Measurements from ENCODE around the gene PNPT1. TPM values are rescaled to one million over a fixed set of nuclear protein-coding genes. Genes with fewer than 3 reads are reported as not detected.

The PNPT1 gene
- total RNA-seq, 1 experiment from 2014 or later, result 31.7 TPM

GRCh38 chr2:55653255-55653654, 40.4 kb downstream of the PNPT1 start:
- DNase-seq (ENCODE audit: low read depth, low spot score), result no peak
- ChIA-PET RAD21 (ENCODE audit: low non-redundant PET in 1 of 2, low total read pairs in 2 of 2, uncharacterized antibody in 2 of 2, unreplicated experiment in 2 of 2) (no interaction called here), CTCF (no interaction called here), POLR2A (no interaction called here)
- H3K36me3 ChIP-seq (ENCODE audit: control insufficient read depth in 1 of 2, insufficient read depth in 2 of 2, low read length in 2 of 2), result peaks cover 22 to 23% of the 10 kb centered on the region in 2 experiments
- H3K4me3 ChIP-seq (replicated peaks in 1 of 2; ENCODE audit: low read depth in 1 of 2, low read length in 2 of 2), result no peak overlapping the region
- H3K9me3 ChIP-seq (ENCODE audit: control insufficient read depth in 1 of 2, insufficient read depth in 1 of 2, low read depth in 1 of 2, low read length in 2 of 2), result no peaks in the 10 kb centered on the region
- H3K27me3 ChIP-seq (ENCODE audit: insufficient read depth, low read length), result no peaks in the 10 kb centered on the region
- H3K4me2 ChIP-seq (ENCODE audit: low read length), result no peak overlapping the region
- ATAC-seq, result no peak
- no peak overlapping the region for H3K27ac ChIP-seq (ENCODE audit: low read depth, low read length)
- H3K9ac ChIP-seq (ENCODE audit: low read length), result no peak overlapping the region
- H3K9me2 ChIP-seq (ENCODE audit: insufficient read depth), result no peaks in the 10 kb centered on the region
- no peaks in the 10 kb centered on the region for H3K4me1 ChIP-seq (ENCODE audit: control insufficient read depth in 1 of 2, insufficient read depth in 2 of 2, low read length in 2 of 2)
- no TSS peak for BruUV-seq (replicated peaks)
- H2AFZ ChIP-seq (ENCODE audit: low read depth, low read length, poor library complexity, severe bottlenecking), result no peak overlapping the region
- intact Hi-C loops (cut with micrococcal nuclease), result no loop called here
- no peak for TF ChIP-seq SIN3A (IDR thresholded peaks at IDR 0.05; ENCODE audit: low read depth)
- no peak for TF ChIP-seq CTCF (IDR thresholded peaks at IDR 0.05 in 2 of 3, conservative IDR thresholded peaks at IDR 0.05 in 1 of 3; ENCODE audit: borderline replicate concordance in 1 of 3, insufficient read depth in 1 of 3, low read depth in 2 of 3, low read length in 2 of 3)
- no peak for TF ChIP-seq ZFX (IDR thresholded peaks at IDR 0.05)
- no peak for TF ChIP-seq POLR2AphosphoS5 (IDR thresholded peaks at IDR 0.05; ENCODE audit: low read depth, low read length)
- no peak for TF ChIP-seq ELF1 (IDR thresholded peaks at IDR 0.05; ENCODE audit: borderline replicate concordance, low read depth)
- TF ChIP-seq CBX3 (IDR thresholded peaks at IDR 0.05; ENCODE audit: low read depth), result no peak
- H3K79me2 ChIP-seq (ENCODE audit: insufficient read depth, low read length), result no peaks in the 10 kb centered on the region
- H4K20me1 ChIP-seq (ENCODE audit: insufficient read depth), result no peaks in the 10 kb centered on the region

GRCh38 chr2:55649211-55649610, 44.4 kb downstream of the PNPT1 start:
- intact Hi-C loops (cut with micrococcal nuclease), result no loop called here
- POLR2A ChIA-PET, result no interaction called here
- TF ChIP-seq, protein P1, sequence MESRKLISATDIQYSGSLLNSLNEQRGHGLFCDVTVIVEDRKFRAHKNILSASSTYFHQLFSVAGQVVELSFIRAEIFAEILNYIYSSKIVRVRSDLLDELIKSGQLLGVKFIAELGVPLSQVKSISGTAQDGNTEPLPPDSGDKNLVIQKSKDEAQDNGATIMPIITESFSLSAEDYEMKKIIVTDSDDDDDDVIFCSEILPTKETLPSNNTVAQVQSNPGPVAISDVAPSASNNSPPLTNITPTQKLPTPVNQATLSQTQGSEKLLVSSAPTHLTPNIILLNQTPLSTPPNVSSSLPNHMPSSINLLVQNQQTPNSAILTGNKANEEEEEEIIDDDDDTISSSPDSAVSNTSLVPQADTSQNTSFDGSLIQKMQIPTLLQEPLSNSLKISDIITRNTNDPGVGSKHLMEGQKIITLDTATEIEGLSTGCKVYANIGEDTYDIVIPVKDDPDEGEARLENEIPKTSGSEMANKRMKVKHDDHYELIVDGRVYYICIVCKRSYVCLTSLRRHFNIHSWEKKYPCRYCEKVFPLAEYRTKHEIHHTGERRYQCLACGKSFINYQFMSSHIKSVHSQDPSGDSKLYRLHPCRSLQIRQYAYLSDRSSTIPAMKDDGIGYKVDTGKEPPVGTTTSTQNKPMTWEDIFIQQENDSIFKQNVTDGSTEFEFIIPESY (IDR thresholded peaks at IDR 0.05; ENCODE audit: extremely low read depth, insufficient replicate concordance, low read length), result no peak
- TF ChIP-seq, protein P2, sequence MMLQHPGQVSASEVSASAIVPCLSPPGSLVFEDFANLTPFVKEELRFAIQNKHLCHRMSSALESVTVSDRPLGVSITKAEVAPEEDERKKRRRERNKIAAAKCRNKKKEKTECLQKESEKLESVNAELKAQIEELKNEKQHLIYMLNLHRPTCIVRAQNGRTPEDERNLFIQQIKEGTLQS (IDR thresholded peaks at IDR 0.05), result no peak

More at GRCh38 chr2:55649211-55649610, 44.4 kb downstream of the PNPT1 start:
- H3K79me2 ChIP-seq (ENCODE audit: insufficient read depth, low read length), result no peaks in the 10 kb centered on the region
- H3K4me1 ChIP-seq (ENCODE audit: control insufficient read depth in 1 of 2, insufficient read depth in 2 of 2, low read length in 2 of 2), result no peaks in the 10 kb centered on the region
- H3K4me2 ChIP-seq (ENCODE audit: low read length), result no peak overlapping the region
- no peak overlapping the region for H3K9ac ChIP-seq (ENCODE audit: low read length)
- H2AFZ ChIP-seq (ENCODE audit: low read depth, low read length, poor library complexity, severe bottlenecking), result no peak overlapping the region
- H3K9me2 ChIP-seq (ENCODE audit: insufficient read depth), result no peaks in the 10 kb centered on the region
- ATAC-seq, result no peak
- H3K27me3 ChIP-seq (ENCODE audit: insufficient read depth, low read length), result no peaks in the 10 kb centered on the region
- H3K27ac ChIP-seq (ENCODE audit: low read depth, low read length), result no peak overlapping the region
- H3K36me3 ChIP-seq (ENCODE audit: control insufficient read depth in 1 of 2, insufficient read depth in 2 of 2, low read length in 2 of 2), result peaks cover 13 to 29% of the 10 kb centered on the region in 2 experiments; a peak in 2 of 4 replicates
- H3K4me3 ChIP-seq (replicated peaks in 1 of 2; ENCODE audit: low read depth in 1 of 2, low read length in 2 of 2), result no peak overlapping the region
- ChIA-PET CTCF (no interaction called here), RAD21 (ENCODE audit: low non-redundant PET in 1 of 2, low total read pairs in 2 of 2, uncharacterized antibody in 2 of 2, unreplicated experiment in 2 of 2) (no interaction called here)
- DNase-seq (ENCODE audit: low read depth, low spot score), result no peak
- no peaks in the 10 kb centered on the region for H4K20me1 ChIP-seq (ENCODE audit: insufficient read depth)
- no TSS peak for BruUV-seq (replicated peaks)
- no peaks in the 10 kb centered on the region for H3K9me3 ChIP-seq (ENCODE audit: control insufficient read depth in 1 of 2, insufficient read depth in 1 of 2, low read depth in 1 of 2, low read length in 2 of 2)
